Measurements from ENCODE around the gene COPS9. TPM values are rescaled to one million over a fixed set of nuclear protein-coding genes. Genes with fewer than 3 reads are reported as not detected.
A peak's percentile ranks its signal among the peaks of the same experiment; 100 is the strongest.

Gene COPS9
- total RNA-seq, 1 experiment from 2014 or later: 204 TPM

DNA sequence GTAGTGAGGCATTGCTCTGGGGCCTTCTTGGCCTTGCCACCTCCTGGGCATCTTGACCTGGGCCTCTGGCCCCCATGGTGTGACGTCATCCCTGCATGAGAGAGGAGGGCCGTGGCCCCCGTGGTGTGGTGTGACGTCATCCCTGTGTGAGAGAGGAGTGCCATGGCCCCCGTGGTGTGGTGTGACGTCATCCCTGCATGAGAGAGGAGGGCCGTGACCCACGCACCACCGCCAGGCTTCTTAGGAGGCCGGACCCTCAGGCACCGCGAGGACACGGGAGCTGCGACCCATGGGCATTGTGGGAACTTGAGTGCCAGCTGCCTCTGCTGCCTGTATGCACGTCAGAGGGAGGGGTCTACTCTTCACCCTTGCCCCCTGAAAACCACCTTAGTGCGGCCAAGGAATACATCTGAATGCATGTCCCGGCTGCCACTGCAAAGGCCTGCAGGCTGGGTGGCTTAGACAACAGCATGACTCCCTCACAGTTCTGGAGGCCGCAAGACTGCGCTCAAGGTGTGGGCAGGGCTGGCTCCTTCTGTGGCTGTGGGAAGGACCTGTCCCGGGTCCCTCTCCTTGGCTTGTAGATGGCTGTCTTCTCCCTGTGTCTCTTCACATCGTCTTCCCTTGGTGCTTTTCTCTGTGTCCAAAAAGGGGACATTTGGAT is 25.1 kb upstream of the COPS9 start:
- no peak for DNase-seq
- Histone ChIP-seq H3K27me3 (ENCODE audit: control insufficient read depth, insufficient read depth, low read length) (no peaks in the 10 kb centered on the region), H3K4me3 (ENCODE audit: insufficient read depth, low read depth, low read length) (no peak overlapping the region), H3K36me3 (replicated peaks; ENCODE audit: control insufficient read depth, insufficient read depth, low read length) (no peaks in the 10 kb centered on the region)

DNA sequence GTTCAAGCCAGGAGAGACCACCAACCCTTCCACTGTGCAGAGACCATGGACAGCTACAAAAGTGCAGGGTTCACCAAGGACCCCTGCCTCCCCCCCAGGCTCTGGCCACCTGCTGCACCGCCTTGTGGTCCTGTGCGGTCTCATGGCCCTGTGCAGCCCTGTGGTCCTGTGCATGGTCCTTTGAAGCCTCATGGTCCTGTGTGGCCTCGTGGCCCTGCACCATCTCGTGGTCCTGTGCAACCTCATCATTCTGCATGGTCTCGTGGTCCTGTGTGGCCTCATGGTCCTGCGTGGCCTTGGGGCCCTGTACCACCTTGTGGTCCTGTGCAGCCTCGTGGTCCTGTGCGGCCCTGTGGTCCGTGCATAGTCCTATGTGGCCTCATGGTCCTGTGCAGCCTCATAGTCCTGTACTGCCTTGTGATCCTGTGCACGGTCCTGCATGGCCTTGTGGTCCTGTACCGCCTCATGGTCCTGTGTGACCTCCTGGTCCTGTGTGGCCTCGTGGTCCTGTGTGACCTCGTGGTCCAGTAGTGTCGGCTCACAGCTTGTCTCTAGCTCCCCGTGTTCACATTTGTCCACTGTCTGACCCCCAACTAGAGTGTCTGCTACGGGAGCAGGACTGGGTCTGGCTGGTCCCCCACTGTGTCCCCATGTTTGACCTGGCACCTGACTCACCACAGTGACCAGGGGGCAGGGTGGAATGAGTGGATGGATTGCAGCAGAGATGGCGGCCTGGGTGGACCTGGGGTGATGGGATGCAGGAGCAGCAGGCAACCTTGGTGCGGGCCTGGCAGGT is 24.4 kb upstream of the COPS9 start:
- Histone ChIP-seq H3K27me3 (ENCODE audit: control insufficient read depth, insufficient read depth, low read length) (no peaks in the 10 kb centered on the region), H3K36me3 (replicated peaks; ENCODE audit: control insufficient read depth, insufficient read depth, low read length) (no peaks in the 10 kb centered on the region), H3K4me3 (ENCODE audit: insufficient read depth, low read depth, low read length) (no peak overlapping the region)
- no peak for DNase-seq

DNA sequence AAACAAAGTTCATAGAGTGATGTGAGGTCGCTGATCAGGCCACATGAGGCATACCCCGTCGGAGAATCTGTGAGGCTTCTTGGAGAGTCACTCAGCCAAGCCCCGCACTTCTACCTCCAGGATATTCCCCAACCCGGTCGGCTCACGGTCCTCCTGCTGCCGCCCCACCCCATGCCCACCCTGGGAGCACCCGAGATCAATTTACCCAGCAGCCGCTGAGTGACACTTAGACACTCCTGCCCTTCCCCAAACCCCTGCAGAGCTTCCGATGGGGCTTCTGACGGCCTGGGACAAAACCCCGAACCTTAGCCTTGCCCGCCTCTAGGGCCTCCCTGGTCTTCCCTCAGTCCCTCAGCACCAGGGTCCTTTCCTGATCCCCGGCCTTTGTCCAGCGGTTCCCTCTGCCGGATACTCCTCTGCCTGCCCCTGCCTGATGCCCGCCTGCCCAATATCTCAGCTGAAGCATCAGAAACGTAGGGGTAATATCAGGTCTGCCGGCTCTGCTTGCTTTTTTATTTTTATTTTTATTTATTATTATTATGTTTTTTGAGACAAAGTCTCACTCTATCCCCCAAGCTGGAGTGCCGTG is 23.2 kb upstream of the COPS9 start:
- no peaks in the 10 kb centered on the region for H3K27me3 ChIP-seq (ENCODE audit: control insufficient read depth, insufficient read depth, low read length)
- DNase-seq: no peak
- no peak overlapping the region for H3K4me3 ChIP-seq (ENCODE audit: insufficient read depth, low read depth, low read length)
- no peaks in the 10 kb centered on the region for H3K36me3 ChIP-seq (replicated peaks; ENCODE audit: control insufficient read depth, insufficient read depth, low read length)

DNA sequence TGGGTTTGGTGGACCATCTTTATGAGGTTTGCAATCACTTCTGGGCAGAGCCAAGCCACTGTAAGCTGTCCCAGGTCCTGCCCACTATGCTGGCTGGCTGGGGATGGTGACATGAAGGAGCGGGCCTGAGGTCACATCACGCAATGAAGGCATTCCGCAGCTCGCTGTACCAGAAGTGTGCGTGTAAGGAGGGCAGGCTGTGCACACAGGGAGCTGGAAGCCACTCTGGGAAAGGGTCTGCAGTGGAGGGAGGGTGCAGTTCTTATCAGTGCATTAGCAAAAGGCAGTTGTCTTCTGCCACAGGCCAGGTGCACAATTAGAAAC is 21.0 kb upstream of the COPS9 start:
- no peak for DNase-seq
- Histone ChIP-seq H3K4me3 (ENCODE audit: insufficient read depth, low read depth, low read length) (no peak overlapping the region), H3K36me3 (replicated peaks; ENCODE audit: control insufficient read depth, insufficient read depth, low read length) (no peaks in the 10 kb centered on the region), H3K27me3 (ENCODE audit: control insufficient read depth, insufficient read depth, low read length) (no peaks in the 10 kb centered on the region)

DNA sequence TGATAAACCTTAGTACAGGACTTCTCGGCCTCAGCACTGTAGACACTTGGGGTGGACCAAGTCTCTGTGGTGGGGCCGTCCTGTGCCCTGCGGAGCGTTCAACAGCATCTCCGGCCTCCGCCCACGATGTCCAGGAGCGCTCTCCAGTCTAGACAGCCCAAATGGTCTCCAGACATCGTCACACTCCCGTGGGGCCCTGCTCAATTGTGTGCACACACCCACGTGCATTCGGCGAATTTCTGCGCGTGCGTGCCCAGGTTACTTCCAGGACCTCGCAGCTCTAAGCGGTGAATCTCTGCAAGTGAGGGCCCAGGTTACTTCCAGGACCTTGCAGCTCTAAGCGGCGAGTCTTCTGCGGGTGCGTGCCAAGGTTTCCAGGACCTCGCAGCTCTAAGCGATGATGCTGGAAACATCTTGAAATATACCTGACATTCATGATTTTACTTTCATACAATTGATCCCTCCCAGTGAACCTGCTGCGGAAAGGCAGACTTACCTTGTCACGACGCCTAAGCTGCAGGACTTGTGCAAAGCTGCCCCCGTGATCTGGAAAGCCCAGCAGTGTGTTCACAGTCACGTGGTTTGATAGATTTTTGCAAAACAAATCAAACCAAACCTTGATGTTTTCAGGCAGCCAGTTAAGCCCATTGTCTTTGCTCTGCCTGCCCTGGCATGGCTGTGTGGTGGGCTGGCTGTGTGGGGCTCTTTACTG is 20.5 kb upstream of the COPS9 start:
- Histone ChIP-seq H3K27me3 (ENCODE audit: control insufficient read depth, insufficient read depth, low read length) (no peaks in the 10 kb centered on the region), H3K4me3 (ENCODE audit: insufficient read depth, low read depth, low read length) (no peak overlapping the region), H3K36me3 (replicated peaks; ENCODE audit: control insufficient read depth, insufficient read depth, low read length) (no peaks in the 10 kb centered on the region)
- peak; percentile 50 for DNase-seq

GRCh38 chr2:240155745-240156390 is 19.8 kb upstream of the COPS9 start:
- no peak overlapping the region for H3K4me3 ChIP-seq (ENCODE audit: insufficient read depth, low read depth, low read length)
- no peak for DNase-seq
- no peaks in the 10 kb centered on the region for H3K36me3 ChIP-seq (replicated peaks; ENCODE audit: control insufficient read depth, insufficient read depth, low read length)
- H3K27me3 ChIP-seq (ENCODE audit: control insufficient read depth, insufficient read depth, low read length): no peaks in the 10 kb centered on the region

DNA sequence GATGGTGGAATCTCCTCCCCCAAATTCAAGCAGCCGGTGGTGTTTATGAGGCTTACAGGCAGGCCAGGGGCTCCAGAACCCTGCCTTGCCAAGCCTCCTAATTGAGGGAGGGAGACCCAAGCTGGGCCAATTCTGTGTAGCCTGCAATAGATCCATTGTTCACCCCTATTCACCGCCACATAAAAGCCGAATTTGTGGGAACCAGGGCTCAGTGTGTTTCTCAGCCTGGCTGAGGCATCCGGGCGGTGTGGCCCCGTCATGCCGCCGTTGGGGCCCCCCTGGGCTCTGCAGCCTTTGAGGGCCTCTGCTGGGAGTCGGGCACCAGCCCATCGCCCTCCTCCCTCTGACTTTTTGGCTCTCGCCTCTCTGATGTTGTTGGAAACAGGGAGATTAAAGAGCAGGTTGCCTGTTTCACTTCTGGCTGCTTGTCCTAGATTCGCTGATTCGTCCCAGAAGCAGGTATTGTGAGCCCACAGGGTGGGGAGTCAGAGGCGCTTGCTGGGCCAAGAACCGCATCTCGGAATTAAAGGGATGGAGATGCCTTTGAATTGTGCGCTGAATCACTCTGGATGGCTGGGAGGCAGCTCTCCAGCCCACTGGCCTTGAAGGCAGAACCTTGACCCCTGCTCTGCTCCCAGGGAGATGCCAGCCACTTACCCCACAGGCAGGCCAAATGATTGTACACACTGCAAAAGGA is 19.1 kb upstream of the COPS9 start:
- Histone ChIP-seq H3K27me3 (ENCODE audit: control insufficient read depth, insufficient read depth, low read length) (no peaks in the 10 kb centered on the region), H3K4me3 (ENCODE audit: insufficient read depth, low read depth, low read length) (no peak overlapping the region), H3K36me3 (replicated peaks; ENCODE audit: control insufficient read depth, insufficient read depth, low read length) (no peaks in the 10 kb centered on the region)
- peak; percentile 47 for DNase-seq

DNA sequence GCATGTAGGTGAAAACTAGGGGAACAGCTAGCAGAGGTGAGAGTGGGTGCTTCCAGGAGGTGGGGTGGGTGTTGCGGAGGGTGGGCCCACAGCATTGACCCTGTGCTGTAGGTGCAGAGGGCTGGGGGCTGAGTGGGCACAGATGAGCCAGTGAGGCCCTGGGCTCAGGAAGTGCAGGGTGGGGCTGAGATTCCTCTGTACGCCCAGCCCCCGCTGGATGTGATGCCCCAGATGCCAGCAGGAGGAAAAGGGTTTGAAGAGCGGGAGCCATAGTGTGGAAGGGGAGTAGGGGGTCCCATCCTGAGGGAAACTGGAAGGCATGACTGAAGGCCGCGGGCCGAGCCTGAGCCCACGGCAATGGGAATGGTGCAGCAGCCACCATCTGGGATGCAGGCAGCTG is 18.5 kb upstream of the COPS9 start:
- Histone ChIP-seq H3K36me3 (replicated peaks; ENCODE audit: control insufficient read depth, insufficient read depth, low read length) (no peaks in the 10 kb centered on the region), H3K27me3 (ENCODE audit: control insufficient read depth, insufficient read depth, low read length) (no peaks in the 10 kb centered on the region), H3K4me3 (ENCODE audit: insufficient read depth, low read depth, low read length) (no peak overlapping the region)
- peak; percentile 53 for DNase-seq

- Histone ChIP-seq H3K36me3 (replicated peaks; ENCODE audit: control insufficient read depth, insufficient read depth, low read length) (no peaks in the 10 kb centered on the region), H3K27me3 (ENCODE audit: control insufficient read depth, insufficient read depth, low read length) (no peaks in the 10 kb centered on the region), H3K4me3 (ENCODE audit: insufficient read depth, low read depth, low read length) (no peak overlapping the region)
- no peak for DNase-seq
These were observed 17.3 kb upstream of the COPS9 start for GRCh38 chr2:240153418-240153817.

DNA sequence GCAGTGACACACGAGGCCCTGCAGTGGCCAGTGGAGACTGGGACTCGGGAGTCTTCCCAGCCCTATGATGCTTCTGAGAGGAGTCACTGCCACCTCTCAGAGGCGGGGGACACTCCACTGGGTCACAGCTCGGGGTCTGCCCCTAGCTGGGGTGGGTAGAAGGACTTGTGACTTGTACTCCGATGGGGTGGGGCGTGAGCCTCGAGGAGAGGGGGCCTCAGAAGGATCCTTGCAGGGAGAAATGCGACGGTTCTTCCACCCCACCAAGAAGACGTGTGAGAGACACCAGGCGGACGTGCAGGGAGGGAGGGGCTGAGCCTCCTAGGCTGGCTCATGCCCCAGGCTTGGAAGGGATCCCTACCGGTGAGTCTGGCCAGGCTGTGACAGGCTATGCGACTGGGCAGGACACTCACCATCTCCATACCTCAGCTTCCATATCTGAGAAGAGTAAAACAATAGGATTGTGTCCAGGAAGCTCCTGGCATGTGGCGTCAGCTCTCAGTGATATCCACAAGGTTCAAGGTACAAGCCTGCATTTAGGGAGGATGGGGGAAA is 15.4 kb upstream of the COPS9 start:
- Histone ChIP-seq H3K27me3 (ENCODE audit: control insufficient read depth, insufficient read depth, low read length) (no peaks in the 10 kb centered on the region), H3K4me3 (ENCODE audit: insufficient read depth, low read depth, low read length) (no peak overlapping the region), H3K36me3 (replicated peaks; ENCODE audit: control insufficient read depth, insufficient read depth, low read length) (no peaks in the 10 kb centered on the region)
- DNase-seq: no peak

GRCh38 chr2:240149943-240150784 is 14.1 kb upstream of the COPS9 start:
- H3K27me3 ChIP-seq (ENCODE audit: control insufficient read depth, insufficient read depth, low read length): no peaks in the 10 kb centered on the region
- no peak overlapping the region for H3K4me3 ChIP-seq (ENCODE audit: insufficient read depth, low read depth, low read length)
- DNase-seq: peak; percentile 98
- H3K36me3 ChIP-seq (replicated peaks; ENCODE audit: control insufficient read depth, insufficient read depth, low read length): no peaks in the 10 kb centered on the region

GRCh38 chr2:240147911-240148587 is 11.9 kb upstream of the COPS9 start:
- DNase-seq: no peak
- Histone ChIP-seq H3K36me3 (replicated peaks; ENCODE audit: control insufficient read depth, insufficient read depth, low read length) (no peaks in the 10 kb centered on the region), H3K27me3 (ENCODE audit: control insufficient read depth, insufficient read depth, low read length) (no peaks in the 10 kb centered on the region), H3K4me3 (ENCODE audit: insufficient read depth, low read depth, low read length) (no peak overlapping the region)

DNA sequence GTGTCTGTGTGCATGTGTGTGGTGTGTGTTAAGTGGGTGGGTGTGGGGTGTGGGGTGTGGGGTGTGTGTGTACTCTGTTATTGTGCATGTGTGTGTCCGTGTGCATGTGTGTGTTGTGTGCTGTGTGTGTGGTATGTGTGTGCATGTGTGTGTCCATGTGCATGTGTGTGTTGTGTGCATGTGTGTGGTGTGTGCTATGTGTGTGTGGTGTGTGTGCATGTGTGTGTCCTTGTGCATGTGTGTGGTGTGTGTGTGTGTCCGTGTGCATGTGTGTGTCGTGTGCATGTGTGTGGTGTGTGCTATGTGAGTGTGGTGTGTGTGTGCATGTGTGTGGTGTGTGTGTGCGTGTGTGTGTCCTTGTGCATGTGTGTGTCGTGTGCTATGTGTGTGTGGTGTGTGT is 11.3 kb upstream of the COPS9 start:
- DNase-seq: no peak
- Histone ChIP-seq H3K36me3 (replicated peaks; ENCODE audit: control insufficient read depth, insufficient read depth, low read length) (no peaks in the 10 kb centered on the region), H3K4me3 (ENCODE audit: insufficient read depth, low read depth, low read length) (no peak overlapping the region), H3K27me3 (ENCODE audit: control insufficient read depth, insufficient read depth, low read length) (no peaks in the 10 kb centered on the region)
